Muscle of arm (tissue), 12 donors: Measurements from ENCODE around the gene PSMD12. TPM values are rescaled to one million over a fixed set of nuclear protein-coding genes. Genes with fewer than 3 reads are reported as not detected.
"Not testable (repeated sequence)": the region's sequence is repeated elsewhere in the genome, so short reads cannot be mapped to it uniquely, and the experiment has no call there.

ENCODE experiments used
- DNase-seq: peaks from one replicate; pipeline ENCODE4 v3.0.0-alpha.2; 2013
- polyA plus RNA-seq, 12 donors: library from polyadenylated mRNA; unstranded; fragments of 120-200 nt; gene quantifications; one replicate each; pipeline ENCODE4 v1.2.1, GENCODE V29; 2013; ENCODE audit not compliant: insufficient read length in 12 of 12

The PSMD12 gene
- polyA plus RNA-seq, 12 donors, result 30.1 to 47.5 (median 38.3) TPM; not detected in 1

- no peak for DNase-seq
Observed at GRCh38 chr17:67390006-67390645, 23.7 kb upstream of the PSMD12 start.

- no peak for DNase-seq
Observed at GRCh38 chr17:67388986-67389385, 22.6 kb upstream of the PSMD12 start.

GRCh38 chr17:67388536-67388935 is 22.2 kb upstream of the PSMD12 start:
- DNase-seq, result not testable (repeated sequence)

- DNase-seq, result no peak
Observed at GRCh38 chr17:67386965-67387551, 20.7 kb upstream of the PSMD12 start.

GRCh38 chr17:67385122-67385988 is 19.0 kb upstream of the PSMD12 start:
- DNase-seq, result no peak

- no peak for DNase-seq
Observed at GRCh38 chr17:67381929-67382257, 15.5 kb upstream of the PSMD12 start.

GRCh38 chr17:67379251-67379630 is 12.9 kb upstream of the PSMD12 start:
- DNase-seq, result no peak

GRCh38 chr17:67378454-67379250 is 12.3 kb upstream of the PSMD12 start:
- peak; percentile 71 for DNase-seq

GRCh38 chr17:67377488-67378453 is 11.4 kb upstream of the PSMD12 start:
- peak; percentile 52 for DNase-seq

- peak; percentile 87 for DNase-seq
Observed at GRCh38 chr17:67376737-67377487, 10.5 kb upstream of the PSMD12 start, which contains the start of gene PITPNC1. Gene PITPNC1 (plus strand): TSS chr17:67377281.

- no peak for DNase-seq
Observed at GRCh38 chr17:67376415-67376736, 10.0 kb upstream of the PSMD12 start.

GRCh38 chr17:67375716-67376115 is 9.3 kb upstream of the PSMD12 start:
- DNase-seq, result no peak

- no peak for DNase-seq
Observed at GRCh38 chr17:67375054-67375427, 8.7 kb upstream of the PSMD12 start.

GRCh38 chr17:67374329-67375053 is 8.1 kb upstream of the PSMD12 start:
- DNase-seq, result peak; percentile 80

- no peak for DNase-seq
Observed at GRCh38 chr17:67372751-67373150, 6.4 kb upstream of the PSMD12 start.

GRCh38 chr17:67369676-67370075 is 3.3 kb upstream of the PSMD12 start:
- no peak for DNase-seq

- peak; percentile 44 for DNase-seq
Observed at GRCh38 chr17:67365738-67366192, 612 bp downstream of the PSMD12 start.

- no peak for DNase-seq
Observed at GRCh38 chr17:67364847-67365737, 1.3 kb downstream of the PSMD12 start.
